ENCODE measurements around the gene SEMA6D.

The SEMA6D gene

DNA sequence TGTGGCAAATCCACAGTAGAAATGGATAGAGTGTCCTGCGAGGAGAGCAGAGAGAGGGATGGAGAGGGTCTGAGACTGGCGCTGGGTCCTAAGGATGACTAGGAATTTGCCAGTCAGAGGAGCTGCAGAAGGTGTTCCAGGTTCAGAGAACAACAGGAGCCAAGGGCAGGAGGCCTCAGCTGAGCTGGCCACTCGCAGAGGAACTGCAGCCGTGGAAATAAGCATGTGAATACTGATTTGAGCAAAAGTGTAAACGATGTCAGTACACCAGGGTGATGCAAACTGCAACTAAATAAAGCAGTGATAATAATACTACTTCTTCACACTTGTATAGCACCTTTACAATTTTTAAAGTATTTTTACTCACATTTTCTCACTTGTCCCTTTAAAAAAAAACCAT is 24.6 kb downstream of the SEMA6D start:
- in situ Hi-C loops (cut with HindIII; ENCODE audit: low sequenced_read_pairs): no loop called here

DNA sequence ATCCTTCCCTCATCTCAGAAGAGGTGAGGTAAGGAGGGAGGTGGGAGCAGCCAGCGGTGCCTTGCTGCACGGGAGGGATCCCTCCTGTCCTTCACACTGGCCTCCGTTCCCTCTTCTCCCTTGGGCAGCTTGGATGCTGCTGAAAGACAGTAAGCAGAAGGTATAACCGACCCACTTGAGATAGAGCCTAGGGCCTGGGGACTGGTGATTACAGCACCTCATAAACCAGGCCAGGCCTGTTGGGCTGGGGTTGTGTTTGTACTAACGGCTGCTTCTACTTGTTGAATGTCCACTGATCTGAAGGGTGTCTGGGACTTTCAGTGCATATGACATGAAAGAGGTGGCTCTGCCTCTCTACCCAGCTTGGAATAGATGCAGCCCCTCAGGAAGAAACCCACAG is 25.0 kb downstream of the SEMA6D start:
- in situ Hi-C loops (cut with HindIII; ENCODE audit: low sequenced_read_pairs): no loop called here

DNA sequence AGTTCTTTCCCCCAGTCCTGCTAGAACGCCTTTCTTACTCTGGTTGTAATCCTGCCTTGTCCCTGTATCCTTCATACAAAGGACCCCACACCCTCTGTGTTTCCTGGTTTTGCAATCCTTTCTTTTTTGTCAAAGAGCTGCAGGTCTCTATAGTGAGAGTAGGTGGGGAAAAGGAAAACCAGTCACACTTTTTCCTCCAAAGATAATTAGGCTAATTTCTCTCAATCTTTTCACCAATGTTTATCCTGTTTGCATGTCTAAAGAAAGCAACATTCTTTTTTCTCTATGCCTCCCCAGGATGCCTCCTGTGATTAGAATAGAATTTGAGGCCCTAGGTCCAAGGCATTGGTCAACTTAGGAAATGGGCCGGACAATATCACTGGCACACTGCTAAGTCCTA is 25.4 kb downstream of the SEMA6D start:
- in situ Hi-C loops (cut with HindIII; ENCODE audit: low sequenced_read_pairs): no loop called here

DNA sequence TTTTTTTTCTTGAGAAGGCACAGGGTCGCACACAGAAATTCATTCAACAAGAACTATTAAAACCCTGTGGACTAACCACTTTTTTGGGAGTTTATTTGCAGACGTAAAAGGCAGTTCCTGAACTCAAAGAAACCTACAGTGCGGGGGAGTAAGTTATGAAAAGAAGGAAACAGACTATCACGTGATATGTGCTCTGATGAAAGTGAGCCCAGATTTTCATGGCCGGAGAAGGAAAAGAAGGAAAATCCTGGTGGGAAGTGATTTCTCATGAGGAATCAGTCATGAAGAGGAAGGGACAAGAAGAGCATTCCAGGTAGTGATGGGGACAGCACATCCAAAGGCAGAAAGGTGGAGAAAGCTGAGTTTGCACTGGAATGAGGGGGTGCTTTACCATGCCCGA is 26.1 kb downstream of the SEMA6D start:
- in situ Hi-C loops (cut with HindIII; ENCODE audit: low sequenced_read_pairs): no loop called here

DNA sequence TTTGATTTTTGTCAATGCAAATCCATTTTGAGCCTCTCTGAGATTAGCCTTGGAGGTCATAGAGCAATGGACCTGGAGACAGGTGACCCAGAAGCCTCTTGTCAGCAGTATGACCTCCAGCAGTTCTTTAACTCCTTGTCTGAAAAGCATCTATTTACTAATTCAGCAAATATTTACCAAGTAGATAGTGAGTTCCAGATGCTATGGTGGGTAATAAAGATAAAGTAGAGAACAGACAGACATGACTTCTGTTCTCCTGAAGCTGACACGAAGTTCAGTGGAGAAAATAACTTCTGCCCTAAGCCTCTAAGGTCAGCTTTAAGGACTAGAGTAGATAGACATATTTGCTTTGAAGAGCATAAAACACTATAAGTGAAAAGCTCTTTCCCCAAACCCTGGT is 26.6 kb downstream of the SEMA6D start:
- in situ Hi-C loops (cut with HindIII; ENCODE audit: low sequenced_read_pairs): no loop called here

DNA sequence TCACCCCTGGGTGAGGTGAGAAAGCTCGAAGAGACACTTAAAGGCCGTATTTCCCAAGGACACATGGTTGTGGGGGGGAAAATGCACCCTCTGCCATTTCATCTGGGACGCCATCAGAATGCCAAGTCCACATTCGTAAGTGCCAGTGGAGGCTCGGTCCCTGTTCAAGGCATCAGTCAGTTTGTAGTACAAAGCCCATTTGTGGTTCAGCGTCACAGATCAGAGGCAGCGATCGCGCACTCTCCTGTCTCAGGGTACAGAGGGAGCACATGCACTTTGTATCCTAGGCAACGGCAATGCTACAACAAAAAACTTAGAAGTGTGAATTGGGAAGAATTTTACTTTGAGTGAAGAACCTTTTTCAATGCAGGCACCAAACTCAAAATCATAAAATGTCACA is 27.2 kb downstream of the SEMA6D start:
- in situ Hi-C loops (cut with HindIII; ENCODE audit: low sequenced_read_pairs): no loop called here

DNA sequence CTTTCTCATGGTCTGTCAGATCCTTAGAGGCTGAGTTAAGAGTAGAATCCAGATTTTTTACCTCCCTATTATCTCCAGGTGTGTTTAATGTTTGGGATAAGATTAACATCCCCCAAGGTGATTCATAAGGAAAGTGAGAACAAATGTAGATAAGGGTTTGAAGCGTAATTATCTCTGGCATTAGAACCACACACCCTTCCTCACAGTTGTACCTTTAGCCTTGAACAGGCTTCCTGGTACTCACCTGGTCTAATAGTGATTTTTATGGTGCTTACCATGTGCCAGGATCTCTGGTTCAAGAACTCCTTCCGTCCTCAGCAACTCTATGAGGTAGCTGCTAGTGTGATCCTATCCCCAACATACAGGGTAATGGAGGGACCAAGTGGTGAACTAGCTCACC is 27.7 kb downstream of the SEMA6D start:
- in situ Hi-C loops (cut with HindIII; ENCODE audit: low sequenced_read_pairs): no loop called here

DNA sequence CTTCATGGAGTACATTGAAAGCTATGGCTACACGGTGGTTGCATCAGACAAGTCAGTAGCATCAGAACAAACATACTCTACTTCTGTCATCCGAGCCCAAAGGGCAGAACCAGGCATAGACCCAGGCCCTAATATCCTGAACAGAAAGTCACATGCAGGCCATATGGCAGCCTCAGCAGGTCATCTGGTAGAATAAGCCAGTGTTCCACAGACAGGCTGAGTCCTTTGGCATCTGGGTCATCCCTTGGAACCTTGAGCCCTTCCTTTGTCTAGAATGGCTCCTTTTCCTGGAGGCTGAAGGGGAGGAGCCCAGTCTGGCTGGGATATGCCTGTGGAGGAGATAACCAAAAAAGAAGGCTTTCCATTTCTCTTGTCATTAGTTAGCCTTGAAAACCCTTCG is 29.2 kb downstream of the SEMA6D start:
- in situ Hi-C loops (cut with HindIII; ENCODE audit: low sequenced_read_pairs): no loop called here

DNA sequence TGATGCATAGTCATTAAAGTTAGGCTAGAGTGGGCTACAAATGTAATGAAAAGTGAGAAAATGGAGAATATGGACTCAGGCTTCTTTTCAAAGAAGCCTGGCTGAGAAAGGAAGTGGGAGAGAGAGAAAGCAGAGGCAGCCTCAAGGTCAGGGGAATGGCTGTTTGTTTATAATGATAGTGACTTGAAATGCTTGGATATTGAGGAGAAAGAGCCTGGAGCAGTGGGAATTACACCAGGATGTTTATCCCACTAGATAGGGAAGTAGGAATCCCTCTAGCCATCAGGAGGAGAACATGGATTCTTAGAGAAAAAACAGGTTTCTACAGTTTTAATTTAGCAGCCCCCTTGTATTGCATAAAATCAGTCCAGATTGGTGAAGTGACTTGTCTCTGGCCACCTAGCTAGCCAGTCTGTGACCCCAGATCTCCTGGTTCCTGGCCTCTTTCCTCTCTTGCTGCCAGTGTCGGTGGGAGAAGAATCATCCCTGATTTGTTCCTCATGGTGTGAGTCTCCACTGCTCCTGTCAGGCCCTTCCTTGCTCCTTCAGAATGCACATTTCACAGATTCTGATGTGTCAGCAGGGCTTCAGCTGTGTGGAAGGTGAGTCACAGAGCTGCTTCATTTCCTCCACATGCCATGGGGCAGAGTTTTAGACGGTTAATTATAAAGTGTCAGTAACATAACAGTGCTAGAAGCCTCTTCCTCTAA is 32.9 kb downstream of the SEMA6D start:
- in situ Hi-C loops (cut with HindIII; ENCODE audit: low sequenced_read_pairs): no loop called here

DNA sequence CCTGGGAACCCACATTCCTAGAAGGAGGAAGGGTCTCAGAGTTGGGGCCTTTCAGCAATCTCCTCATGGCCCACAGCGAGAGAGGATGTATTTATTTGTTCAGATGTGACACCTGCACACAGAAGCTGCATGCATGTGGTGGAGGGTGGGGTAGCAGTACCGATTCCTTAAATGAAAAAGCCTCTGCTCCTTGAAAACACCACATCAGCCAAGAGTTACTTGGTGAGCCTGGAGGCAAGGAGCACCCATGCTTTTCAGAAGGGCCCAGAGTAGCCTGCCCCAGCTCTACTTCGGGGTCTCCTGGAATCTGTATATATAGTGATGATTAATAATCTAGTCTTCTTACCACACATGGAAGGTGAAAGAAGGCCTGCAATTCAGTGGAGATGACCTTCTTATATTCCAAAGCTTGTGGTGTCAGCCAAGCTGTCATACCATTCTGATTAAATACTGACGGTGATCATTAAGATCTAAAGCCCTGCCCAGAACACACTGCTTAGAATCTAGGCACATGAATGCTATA is 33.5 kb downstream of the SEMA6D start:
- in situ Hi-C loops (cut with HindIII; ENCODE audit: low sequenced_read_pairs): no loop called here

DNA sequence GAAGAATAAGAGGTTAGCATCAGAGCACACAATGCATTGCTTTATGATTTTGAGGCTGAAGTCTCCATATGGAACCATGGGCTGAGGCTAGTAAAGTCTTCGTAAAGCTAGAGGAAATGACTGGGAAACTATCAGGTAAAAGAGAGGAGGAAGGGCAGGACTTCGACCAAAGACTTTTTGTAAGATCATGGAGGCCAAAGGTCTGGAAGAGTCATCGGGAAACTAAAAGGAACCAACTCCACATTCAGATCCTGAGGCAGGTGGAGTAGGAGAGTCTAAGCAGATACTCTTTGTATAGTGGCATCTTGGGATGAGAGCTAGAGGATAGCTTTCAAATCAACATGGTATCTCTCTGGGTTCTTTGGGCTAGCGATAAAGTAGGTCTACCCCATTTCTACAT is 36.3 kb downstream of the SEMA6D start:
- in situ Hi-C loops (cut with HindIII; ENCODE audit: low sequenced_read_pairs): no loop called here

DNA sequence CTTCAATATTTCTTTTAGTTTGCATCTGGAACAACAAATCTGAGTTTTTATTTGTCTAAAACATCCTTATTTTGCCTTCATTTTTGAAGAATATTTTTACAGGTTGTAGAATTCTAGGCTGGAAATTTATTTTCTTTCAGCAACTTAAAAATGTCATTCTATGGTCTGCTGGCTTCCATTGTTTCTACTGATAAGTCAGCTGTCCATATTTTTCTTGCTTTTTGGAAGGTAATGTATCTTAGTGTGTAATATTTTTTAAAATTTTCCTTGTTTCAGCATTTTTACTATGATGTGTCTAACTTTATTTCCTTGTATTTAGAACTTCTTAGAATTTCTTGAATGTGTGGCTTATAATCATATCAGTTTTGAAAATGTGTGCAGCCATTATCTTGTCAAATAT is 37.0 kb downstream of the SEMA6D start:
- in situ Hi-C loops (cut with HindIII; ENCODE audit: low sequenced_read_pairs): no loop called here

DNA sequence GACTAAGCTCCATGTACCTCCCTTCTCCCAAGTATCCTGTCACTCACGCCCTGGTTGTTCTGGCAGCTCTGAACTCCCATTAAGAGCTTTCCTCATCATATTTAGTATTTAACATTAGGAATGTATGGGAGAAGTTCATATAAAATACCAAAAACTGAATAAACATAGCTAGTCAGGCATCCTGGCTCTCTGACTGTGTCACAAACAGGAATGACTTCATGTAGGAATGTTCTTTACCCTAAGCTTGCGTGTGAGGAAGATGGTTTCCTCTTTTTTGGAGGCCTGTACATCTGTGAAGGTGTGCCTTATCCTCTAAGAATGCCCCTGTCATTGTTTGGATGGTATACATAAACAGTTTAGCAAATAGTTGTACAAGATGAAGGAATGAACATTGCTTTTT is 38.6 kb downstream of the SEMA6D start:
- in situ Hi-C loops (cut with HindIII; ENCODE audit: low sequenced_read_pairs): no loop called here

DNA sequence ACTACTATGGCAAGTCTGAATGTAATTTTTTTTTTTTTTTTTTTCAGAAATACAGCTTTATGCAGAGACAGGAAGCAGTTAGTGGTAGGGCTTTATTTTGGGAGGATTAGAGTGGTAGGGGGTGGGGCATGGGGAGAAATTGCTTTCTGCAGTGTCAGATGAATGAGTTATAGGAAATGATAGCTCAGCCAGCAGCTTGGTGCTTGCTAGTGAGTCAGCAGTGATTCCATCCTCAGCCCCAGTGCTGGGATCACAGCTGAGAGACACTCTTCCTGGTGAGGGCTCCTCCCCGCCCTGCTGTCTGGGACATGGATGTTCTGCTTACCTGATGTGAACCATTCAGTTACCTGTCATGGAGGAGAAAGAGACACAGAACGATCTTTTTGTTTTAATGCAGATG is 39.6 kb downstream of the SEMA6D start:
- in situ Hi-C loops (cut with HindIII; ENCODE audit: low sequenced_read_pairs): no loop called here

DNA sequence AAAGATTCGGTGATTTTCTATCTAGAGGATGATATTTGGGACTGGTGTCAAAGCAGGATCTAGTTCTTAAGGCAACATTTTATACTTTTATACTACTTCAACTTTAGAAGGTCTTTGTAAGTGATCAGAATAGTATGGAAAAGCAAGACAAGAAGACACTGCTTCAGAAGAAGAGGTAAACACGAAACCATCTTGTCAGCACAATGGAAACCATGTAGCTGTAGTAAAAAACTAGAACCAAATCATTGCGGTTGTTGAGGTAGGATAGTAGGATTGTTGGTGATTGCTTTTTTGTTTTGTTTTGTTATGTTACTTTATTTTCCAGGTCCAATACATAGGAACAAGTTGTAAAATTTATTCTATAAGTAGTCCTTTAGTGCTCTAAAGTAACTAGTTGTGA is 40.0 kb downstream of the SEMA6D start:
- in situ Hi-C loops (cut with HindIII; ENCODE audit: low sequenced_read_pairs): no loop called here

DNA sequence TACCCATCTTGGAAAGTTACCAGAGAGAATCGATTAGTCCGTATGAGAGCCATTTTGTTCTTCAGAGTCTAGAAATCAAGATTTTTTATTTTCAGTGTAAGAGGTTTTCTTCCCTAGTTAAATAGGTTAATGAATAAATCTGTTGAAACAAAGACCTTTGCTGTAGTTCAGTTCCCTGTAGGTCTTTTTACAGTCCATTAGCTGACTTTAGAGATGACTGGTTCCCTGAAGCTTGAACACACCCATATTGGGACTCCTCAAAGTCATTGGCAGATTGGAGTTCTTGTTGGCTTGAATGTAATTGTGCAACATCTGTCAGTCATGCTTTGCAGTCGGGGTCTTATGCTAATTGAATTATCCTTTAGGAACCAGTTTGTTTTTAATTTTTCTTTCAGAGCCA is 45.3 kb downstream of the SEMA6D start:
- in situ Hi-C loops (cut with HindIII; ENCODE audit: low sequenced_read_pairs): no loop called here

DNA sequence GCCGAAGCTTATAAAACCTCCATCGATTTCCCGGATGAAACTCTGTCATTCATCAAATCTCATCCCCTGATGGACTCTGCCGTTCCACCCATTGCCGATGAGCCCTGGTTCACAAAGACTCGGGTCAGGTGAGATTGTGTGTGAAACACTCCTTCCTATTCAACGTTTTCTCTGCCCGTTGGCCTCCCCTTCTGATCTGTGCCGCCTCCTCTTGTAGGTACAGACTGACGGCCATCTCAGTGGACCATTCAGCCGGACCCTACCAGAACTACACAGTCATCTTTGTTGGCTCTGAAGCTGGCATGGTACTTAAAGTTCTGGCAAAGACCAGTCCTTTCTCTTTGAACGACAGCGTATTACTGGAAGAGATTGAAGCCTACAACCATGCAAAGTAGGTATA is 47.4 kb downstream of the SEMA6D start:
- in situ Hi-C loops (cut with HindIII; ENCODE audit: low sequenced_read_pairs): no loop called here

DNA sequence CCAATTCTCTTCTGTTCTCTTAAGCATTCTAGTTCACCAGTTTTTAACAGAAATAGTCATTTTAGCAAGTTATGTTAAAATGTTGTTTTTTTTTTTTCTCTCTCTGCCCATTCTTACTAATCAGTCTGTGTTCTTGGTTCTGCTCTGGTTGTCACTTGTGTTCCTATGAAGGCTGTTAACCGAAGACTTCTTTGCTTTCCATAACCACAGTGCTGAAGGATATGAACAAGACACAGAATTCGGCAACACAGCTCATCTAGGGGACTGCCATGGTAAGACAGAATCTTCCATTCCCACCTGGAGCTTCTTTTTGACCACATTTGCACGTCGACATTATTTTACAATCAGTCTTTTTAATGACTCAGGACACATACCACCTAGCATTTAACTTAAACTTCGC is 49.1 kb downstream of the SEMA6D start:
- in situ Hi-C loops (cut with HindIII; ENCODE audit: low sequenced_read_pairs): no loop called here

DNA sequence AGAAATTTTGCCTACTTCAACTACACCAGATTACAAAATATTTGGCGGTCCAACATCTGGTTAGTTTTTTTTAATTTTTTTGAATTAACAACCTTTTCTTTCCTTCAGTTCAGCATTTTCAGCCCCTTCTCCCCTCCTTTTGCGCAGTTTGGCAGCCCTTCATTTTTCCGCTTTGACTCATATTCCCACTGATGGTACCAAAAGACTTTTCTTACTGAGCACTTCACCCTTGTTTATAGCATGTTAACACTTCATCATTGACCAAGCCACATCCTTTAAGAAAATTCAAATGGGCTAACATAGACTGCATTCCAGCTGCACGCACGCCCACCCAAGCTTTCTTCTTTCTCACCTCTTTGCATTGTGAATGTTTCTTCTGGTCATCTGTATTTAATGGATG is 49.7 kb downstream of the SEMA6D start:
- in situ Hi-C loops (cut with HindIII; ENCODE audit: low sequenced_read_pairs): no loop called here

DNA sequence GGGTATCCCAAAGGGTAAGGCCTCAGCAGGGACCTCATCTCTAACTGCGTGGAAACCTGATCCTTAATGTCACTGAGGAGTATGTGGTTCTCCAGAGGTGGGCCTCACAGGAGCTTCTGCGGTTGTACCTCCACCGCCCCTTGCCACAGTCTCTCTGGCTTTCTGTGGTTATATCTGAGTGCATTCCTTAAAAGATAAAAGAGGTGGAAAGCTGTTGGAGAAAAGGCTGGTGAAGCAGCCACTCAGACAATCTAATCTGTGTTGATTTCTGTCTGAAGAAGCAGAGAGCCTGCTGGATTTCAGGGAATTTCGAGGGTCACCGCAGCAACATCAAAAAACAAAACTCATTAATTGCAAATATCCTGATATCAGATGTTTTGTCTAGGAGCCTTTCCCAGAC is 51.4 kb downstream of the SEMA6D start:
- in situ Hi-C loops (cut with HindIII; ENCODE audit: low sequenced_read_pairs): no loop called here

DNA sequence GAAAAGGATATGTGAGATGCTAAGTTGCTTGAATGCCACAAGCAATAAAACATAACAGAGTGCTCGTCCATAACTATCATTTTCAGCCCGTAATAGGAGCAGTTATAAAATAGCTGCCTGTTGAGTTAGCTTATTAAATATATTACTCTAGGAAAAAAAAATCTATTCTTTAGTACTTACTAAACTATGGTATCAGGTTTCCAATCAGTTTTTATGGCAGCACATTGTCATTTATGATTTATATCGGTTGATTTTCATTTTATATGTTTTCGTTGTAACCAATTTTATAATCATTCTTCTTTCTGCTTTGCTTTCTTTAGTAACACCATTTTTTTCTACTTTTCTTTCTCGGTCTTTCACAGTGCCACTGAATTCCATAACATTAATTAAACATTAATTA is 51.9 kb downstream of the SEMA6D start:
- in situ Hi-C loops (cut with HindIII; ENCODE audit: low sequenced_read_pairs): no loop called here

DNA sequence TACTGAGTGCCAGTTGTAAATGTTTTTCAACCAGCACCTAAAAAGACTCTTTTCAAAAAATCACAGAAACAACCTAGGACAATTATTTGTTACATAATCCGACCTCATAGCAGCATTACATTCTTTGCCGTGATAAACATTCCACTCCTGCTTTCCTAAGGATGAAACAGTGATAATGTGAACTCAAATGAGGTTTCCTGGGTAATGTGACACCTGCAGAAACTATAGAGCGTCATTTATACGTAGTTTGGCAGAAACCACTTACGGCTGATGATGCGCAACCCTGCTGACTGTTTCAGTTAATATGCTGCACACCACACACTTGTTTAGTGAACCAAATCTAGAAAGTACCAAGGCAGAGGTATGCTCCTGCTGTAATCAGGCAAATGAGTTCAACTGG is 55.8 kb downstream of the SEMA6D start:
- in situ Hi-C loops (cut with HindIII; ENCODE audit: low sequenced_read_pairs): no loop called here

DNA sequence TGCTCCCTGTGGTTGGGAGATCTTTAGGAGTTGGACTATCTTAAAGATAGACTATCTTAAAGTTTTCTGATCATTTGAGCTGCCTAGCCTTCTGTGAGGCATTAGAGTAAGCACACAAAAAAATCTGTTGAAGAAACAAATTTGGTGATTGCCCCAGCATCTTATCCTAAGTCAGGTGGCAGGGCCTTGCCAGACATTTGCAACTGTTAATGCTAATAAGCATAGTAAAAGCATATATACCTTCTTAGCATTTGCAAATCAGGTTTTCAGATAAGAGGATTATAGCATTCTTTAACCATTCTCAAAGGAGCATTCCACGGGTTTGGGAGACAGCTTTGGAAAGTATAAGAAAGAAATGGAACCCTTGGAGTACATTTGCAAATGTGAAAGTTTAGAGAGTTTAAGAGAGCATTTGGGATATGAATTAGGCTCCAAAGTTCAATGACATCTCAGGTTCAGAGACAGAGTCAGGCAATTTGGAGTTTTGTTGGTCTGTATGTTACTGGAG is 61.0 kb downstream of the SEMA6D start:
- in situ Hi-C loops (cut with HindIII; ENCODE audit: low sequenced_read_pairs): no loop called here
